Stimulated activated CD8-positive, alpha-beta memory T cell treated with anti-CD3 and anti-CD28 coated beads, Interleukin-7, amount 100 ng/mL, for 4 hours (primary cell): ENCODE results near the gene MTA1.

ENCODE experiments used
- DNase-seq, 2 donors: peaks; one replicate each; pipeline ENCODE4 v3.0.0-alpha.2; 2020; ENCODE audit warnings: low read depth in 2 of 2

MTA1 gene

GRCh38 chr14:105410642-105411016 is 9.0 kb upstream of the MTA1 start:
- no peak for DNase-seq

- DNase-seq: no peak
These were observed 8.3 kb upstream of the MTA1 start for GRCh38 chr14:105411017-105411941.

GRCh38 chr14:105411985-105412770 is 7.4 kb upstream of the MTA1 start:
- no peak for DNase-seq

- no peak for DNase-seq
These were observed 6.7 kb upstream of the MTA1 start for GRCh38 chr14:105412771-105413543.

- DNase-seq: no peak
These were observed 6.1 kb upstream of the MTA1 start for GRCh38 chr14:105413544-105413886.

GRCh38 chr14:105414456-105415371 is 4.9 kb upstream of the MTA1 start:
- peak in 1 of 2 donors; percentile 54 for DNase-seq

- no peak for DNase-seq
These were observed 3.9 kb upstream of the MTA1 start for GRCh38 chr14:105415481-105416428.

- DNase-seq: no peak
These were observed 3.0 kb upstream of the MTA1 start for GRCh38 chr14:105416671-105417070.

GRCh38 chr14:105417690-105418121 is 1.9 kb upstream of the MTA1 start:
- no peak for DNase-seq

- DNase-seq: no peak
These were observed 1.1 kb upstream of the MTA1 start for GRCh38 chr14:105418269-105419194.

- no peak for DNase-seq
These were observed 710 bp downstream of the MTA1 start for GRCh38 chr14:105420101-105420973.

- DNase-seq: no peak
These were observed 1.5 kb downstream of the MTA1 start for GRCh38 chr14:105420974-105421674.

- DNase-seq: no peak
These were observed 2.3 kb downstream of the MTA1 start for GRCh38 chr14:105421723-105422615.

- DNase-seq: no peak
These were observed 3.3 kb downstream of the MTA1 start for GRCh38 chr14:105422695-105423487.

- DNase-seq: no peak
These were observed 4.0 kb downstream of the MTA1 start for GRCh38 chr14:105423488-105424195.
